Activated CD8-positive, alpha-beta memory T cell treated with anti-CD3 and anti-CD28 coated beads for 24 hours (primary cell): ENCODE measurements around the gene POFUT2.
"Not testable (repeated sequence)": the region's sequence is repeated elsewhere in the genome, so short reads cannot be mapped to it uniquely, and the experiment has no call there.

Source experiments
- DNase-seq: peaks from one replicate; pipeline ENCODE4 v3.0.0-alpha.2; 2020

Gene POFUT2

GRCh38 chr21:45325206-45326168, 37.8 kb upstream of the POFUT2 start:
- DNase-seq, result no peak

GRCh38 chr21:45324489-45325205, 37.0 kb upstream of the POFUT2 start:
- DNase-seq, result no peak

GRCh38 chr21:45323487-45324311, 36.0 kb upstream of the POFUT2 start:
- no peak for DNase-seq

DNA sequence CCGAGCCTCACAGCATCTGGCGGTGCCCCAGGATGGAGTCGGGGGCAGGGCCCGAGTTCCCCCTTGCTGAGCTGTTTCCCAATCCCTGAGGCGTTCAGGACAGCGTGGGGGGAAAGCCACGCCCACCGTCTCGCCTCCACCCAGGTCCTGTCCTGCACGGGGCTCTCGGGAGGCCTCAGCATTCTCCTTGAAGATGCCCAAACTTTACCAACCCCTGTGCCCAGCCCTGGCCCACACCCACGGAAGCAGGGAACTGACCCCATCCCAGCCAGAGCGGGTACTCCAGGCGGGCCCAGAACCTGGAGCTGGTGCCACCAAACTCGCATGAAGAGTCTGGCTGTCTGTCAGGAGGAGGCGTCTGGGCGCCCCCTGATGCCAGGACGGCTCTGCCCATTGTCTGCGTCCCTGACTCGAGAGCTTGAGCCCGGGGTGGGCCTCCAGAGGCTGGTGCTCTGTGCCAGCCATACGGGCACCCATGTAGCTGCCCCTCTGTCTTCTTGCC, 35.3 kb upstream of the POFUT2 start:
- no peak for DNase-seq

DNA sequence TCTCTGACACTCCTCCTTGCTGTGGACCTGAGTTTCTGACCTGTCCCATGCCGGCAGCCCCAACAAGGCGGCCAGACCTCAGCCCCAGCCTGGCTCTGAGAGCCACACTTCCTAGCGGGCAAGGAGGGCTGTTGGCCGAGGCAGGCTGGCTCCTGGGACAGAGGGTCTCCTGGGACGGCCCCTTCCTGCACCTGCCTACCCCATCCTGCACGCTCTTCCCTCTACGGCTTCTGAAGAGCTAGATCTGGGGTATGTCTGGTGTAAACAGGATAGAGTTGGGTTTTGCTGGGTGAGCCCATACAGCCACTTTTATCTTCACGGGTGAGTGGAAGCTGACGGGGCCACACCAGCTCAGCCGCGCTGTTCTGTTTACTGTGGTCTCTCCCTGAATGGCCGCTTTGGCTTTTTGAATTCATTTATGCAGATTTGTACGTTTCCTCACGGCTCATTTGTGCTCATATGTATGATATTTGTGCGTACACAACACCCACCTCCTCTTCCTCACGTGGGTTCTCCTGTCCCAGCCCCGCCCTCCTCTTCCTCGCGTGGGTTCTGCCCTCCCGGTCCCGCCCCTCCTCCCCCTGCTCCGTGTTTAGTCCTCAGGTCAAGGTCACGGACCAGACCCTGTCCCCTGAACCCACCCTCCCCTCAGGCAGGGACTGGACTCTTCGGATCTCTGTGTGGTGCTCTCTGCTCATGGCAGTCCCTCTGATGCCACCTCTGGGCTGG, 34.7 kb upstream of the POFUT2 start:
- no peak for DNase-seq

DNA sequence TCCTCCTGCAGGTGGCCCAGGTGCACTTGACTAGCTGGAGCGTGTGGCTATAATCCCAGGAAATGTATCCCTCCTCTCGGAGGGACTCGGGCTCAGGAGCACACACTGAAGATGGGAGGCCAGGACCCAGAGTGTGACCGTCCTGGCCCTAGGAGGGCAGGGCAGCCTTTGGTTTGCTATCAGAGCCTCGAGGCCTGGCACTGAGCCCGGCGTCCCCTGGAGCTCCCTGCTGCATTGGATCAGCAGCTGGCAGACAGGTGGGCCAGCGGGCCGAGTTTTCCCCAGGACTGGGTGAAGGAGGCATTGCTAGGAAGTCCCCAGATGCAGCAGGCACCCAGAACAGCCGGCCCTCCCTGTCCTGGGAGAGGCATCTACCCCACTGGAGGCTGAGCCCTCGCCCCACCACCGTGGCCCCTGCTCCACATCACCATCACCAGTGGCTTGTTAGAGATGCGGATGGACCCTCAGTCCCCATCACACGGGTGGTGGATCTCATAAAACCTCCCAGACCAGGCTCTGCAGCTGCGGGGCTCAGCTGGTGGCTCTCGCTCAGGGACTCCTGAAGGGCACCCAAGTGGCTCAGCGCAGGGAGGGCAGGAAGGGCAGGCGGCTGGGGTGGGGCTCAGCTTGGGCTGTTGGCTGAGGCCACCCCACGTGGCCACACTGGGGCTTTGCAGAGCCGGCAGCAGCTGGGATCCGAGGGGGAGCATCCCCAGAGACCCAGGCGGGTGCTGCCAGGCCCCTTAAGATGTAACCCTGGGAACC, 32.7 kb upstream of the POFUT2 start:
- DNase-seq, result no peak

- DNase-seq, result no peak
Observed at GRCh38 chr21:45319461-45320211, 31.9 kb upstream of the POFUT2 start.

DNA sequence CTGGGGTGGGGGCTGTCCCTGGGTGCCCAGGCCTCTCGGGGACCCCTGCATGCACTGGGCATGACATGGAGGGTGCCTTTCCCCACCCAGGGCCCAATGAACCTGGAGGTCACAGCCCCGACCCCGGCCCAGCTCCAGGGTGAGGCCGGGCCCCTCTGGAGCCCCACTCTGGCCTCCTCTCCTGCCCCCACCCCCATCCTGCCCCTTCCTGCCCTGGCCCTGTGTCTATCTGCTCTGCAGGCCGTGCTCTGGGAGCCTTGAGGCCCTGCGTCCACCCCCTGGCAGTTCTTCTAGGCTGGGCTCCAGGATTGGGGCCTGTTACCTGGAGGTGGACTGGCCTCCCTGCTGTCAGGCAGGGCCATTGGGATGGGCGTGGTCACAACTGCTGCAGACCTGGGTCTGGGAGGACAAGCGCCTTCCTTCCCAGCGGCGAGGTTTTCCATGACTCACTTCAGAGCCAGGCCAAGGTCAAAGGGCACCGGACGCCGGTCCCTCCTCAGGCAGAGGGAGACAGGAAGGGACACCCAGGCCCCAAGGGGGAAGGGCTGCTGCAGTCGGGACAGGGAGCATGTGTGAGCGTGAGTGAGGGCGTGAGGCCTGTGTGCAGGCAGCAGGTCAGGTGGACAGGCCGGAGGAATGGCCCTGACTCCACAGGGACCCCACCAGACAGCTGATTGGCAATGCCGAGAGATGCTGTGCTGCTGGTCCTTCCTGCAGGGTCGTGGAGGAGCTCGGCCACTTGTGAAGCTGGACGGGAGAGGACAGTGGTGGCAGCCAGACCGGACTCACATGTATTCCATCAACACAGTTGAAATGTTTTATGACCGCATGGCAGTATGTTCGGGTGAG, 31.1 kb upstream of the POFUT2 start:
- no peak for DNase-seq

- DNase-seq, result no peak
Observed at GRCh38 chr21:45318146-45318555, 30.5 kb upstream of the POFUT2 start.

- no peak for DNase-seq
Observed at GRCh38 chr21:45317398-45318145, 29.9 kb upstream of the POFUT2 start.

DNA sequence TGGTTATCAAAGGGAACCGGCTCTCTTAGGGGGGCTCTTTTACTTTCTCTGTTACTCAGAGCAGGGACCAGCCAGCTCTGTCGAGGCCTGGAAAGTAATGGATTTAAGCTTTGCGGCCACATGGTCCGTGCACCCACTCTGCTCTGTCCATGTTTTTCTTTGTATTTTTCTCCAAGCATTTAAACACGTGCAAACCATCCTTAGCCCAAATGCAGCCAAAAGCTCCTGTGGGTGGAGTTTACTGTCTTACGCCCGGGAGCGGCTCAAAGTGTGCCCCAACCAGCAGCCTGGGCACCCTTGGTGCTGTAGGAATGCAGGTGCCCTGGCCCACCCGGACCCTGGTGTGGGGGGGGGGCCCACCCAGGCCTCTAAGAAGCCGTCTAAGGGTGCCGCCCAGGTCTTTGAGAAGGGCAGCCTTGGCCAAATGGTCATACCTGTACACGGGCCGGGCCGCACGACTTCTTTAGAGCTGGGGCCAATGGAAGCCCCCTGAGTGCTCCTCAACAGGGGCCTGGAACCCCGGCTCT, 29.2 kb upstream of the POFUT2 start:
- DNase-seq, result no peak

DNA sequence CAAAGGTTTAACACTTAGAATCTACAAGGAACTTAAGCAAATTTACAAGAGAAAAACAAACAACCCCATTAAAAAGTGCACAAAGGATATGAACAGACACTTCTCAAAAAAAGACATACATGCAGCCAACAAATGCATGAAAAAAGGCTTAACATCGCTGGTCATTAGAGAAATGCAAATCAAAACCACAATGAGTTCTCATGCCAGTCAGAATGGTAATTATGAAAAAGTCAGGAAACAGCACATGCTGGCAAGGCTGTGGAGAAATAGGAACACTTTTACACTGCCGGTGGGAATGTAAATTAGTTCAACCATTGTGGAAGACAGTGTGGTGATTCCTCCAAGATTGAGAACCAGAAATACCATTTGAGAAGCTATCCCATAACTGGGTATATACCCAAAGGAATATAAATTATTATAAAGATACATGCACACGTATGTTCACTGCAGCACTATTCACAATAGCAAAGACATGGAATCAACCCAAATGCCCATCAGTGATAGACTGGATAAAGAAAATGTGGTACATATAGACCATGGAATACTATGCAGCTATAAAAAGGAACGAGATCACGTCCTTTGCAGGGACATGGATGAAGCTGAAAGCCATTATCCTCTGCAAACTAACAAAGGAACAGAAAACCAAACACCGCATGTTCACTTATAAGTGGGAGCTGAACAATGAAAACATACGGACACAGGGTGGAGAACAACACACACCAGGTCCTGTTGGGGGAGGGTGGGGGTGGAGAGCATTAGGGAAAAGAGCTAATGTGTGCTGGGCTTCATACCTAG, 28.2 kb upstream of the POFUT2 start:
- DNase-seq, result not testable (repeated sequence)

DNA sequence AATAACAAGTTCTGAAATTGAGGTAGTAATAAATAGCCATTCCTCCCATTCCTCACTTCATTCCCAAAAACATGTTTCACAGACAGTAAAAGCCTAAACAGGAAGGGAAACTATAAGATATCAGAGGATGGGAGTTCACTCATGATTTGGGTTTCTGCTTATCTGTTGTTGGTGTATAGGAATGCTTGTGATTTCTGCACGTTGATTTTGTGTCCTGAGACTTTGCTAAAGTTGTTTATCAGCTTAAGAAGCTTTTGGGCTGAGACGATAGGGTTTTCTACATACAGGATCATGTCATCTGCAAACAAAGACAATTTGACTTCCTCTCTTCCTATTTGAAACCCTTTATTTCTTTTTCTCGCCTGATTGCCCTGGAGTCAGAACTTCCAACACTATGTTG, 26.0 kb upstream of the POFUT2 start:
- DNase-seq, result no peak

- DNase-seq, result no peak
Observed at GRCh38 chr21:45313015-45313414, 25.3 kb upstream of the POFUT2 start.

DNA sequence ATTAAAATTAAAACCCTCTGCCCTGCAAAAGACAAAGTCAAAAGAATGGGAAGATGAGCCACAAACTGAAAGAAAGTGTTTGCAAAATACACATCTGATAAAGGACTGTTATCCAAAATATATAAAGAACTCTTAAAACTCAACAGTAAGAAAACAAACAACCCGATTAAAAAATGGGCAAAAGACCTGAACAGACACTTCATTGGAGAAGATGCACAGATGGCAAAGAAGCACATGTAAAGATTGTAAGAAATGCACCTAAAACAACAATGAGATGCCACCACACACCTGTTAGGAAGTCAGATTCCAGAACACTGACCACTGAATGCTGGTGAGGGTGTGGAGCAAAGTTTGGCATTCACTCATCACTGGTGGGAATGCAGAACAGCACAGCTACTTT, 24.6 kb upstream of the POFUT2 start:
- DNase-seq, result no peak

DNA sequence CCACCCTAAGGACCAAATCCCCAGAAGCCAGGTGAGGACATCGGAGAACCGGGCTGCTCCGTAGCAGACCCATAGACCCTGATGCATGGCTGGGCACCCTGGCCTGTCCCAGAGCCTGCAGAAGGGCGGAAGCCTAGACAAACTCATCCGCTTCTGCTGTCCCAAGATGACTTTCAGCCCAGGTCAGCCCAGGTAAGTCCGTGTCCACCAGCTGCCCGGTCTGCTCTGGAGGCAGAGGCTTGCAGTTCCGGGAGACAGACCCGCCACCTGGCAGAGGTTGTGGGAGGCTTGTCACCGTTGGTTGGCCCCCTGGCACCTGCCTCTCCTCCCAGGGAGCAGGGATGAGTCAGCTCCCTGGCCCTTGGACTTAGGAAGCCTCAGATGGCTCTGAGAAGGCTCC, 22.8 kb upstream of the POFUT2 start:
- DNase-seq, result no peak

- no peak for DNase-seq
Observed at GRCh38 chr21:45309987-45310381, 22.3 kb upstream of the POFUT2 start.
